Measurements from ENCODE around the gene CD19. TPM values are rescaled to one million over a fixed set of nuclear protein-coding genes. Genes with fewer than 3 reads are reported as not detected.

CD19 gene
- total RNA-seq, 1 donor from 2014 or later = not detected

- no peak for DNase-seq (ENCODE audit: low spot score)
- no peaks in the 10 kb centered on the region for H3K4me1 Mint-ChIP-seq (ENCODE audit: unreplicated experiment)
- H3K27ac Mint-ChIP-seq (ENCODE audit: unreplicated experiment) = no peak overlapping the region
- H3K4me3 Mint-ChIP-seq (ENCODE audit: unreplicated experiment) = no peak overlapping the region
- no peak for TF ChIP-seq CTCF (IDR thresholded peaks at IDR 0.05; ENCODE audit: unreplicated experiment)
- peaks cover 13% of the 10 kb centered on the region for H3K36me3 Mint-ChIP-seq (ENCODE audit: low read depth, unreplicated experiment)
- no peaks in the 10 kb centered on the region for H3K9me3 Mint-ChIP-seq (ENCODE audit: unreplicated experiment)
- peaks cover 2% of the 10 kb centered on the region for H3K27me3 Mint-ChIP-seq (ENCODE audit: unreplicated experiment)
Measured at GRCh38 chr16:28910086-28911031, 21.4 kb upstream of the CD19 start.

- no peak for DNase-seq (ENCODE audit: low spot score)
- Mint-ChIP-seq H3K27ac (ENCODE audit: unreplicated experiment) (no peak overlapping the region), H3K36me3 (ENCODE audit: low read depth, unreplicated experiment) (peaks cover 19% of the 10 kb centered on the region), H3K4me1 (ENCODE audit: unreplicated experiment) (no peaks in the 10 kb centered on the region), H3K9me3 (ENCODE audit: unreplicated experiment) (no peaks in the 10 kb centered on the region), H3K4me3 (ENCODE audit: unreplicated experiment) (no peak overlapping the region), H3K27me3 (ENCODE audit: unreplicated experiment) (peaks cover 2% of the 10 kb centered on the region)
- no peak for TF ChIP-seq CTCF (IDR thresholded peaks at IDR 0.05; ENCODE audit: unreplicated experiment)
Measured at GRCh38 chr16:28912558-28912957, 19.2 kb upstream of the CD19 start.

GRCh38 chr16:28913946-28914724 lies 17.6 kb upstream of the CD19 start:
- Mint-ChIP-seq H3K4me3 (ENCODE audit: unreplicated experiment) (peak overlapping the region; percentile 23), H3K9me3 (ENCODE audit: unreplicated experiment) (no peaks in the 10 kb centered on the region), H3K27ac (ENCODE audit: unreplicated experiment) (no peak overlapping the region), H3K4me1 (ENCODE audit: unreplicated experiment) (no peaks in the 10 kb centered on the region), H3K27me3 (ENCODE audit: unreplicated experiment) (peaks cover 2% of the 10 kb centered on the region), H3K36me3 (ENCODE audit: low read depth, unreplicated experiment) (peaks cover 19% of the 10 kb centered on the region)
- no peak for TF ChIP-seq CTCF (IDR thresholded peaks at IDR 0.05; ENCODE audit: unreplicated experiment)
- DNase-seq (ENCODE audit: low spot score) = no peak

- Mint-ChIP-seq H3K36me3 (ENCODE audit: low read depth, unreplicated experiment) (peaks cover 19% of the 10 kb centered on the region), H3K4me1 (ENCODE audit: unreplicated experiment) (no peaks in the 10 kb centered on the region), H3K9me3 (ENCODE audit: unreplicated experiment) (no peaks in the 10 kb centered on the region), H3K27ac (ENCODE audit: unreplicated experiment) (no peak overlapping the region), H3K4me3 (ENCODE audit: unreplicated experiment) (no peak overlapping the region), H3K27me3 (ENCODE audit: unreplicated experiment) (peaks cover 2% of the 10 kb centered on the region)
- no peak for TF ChIP-seq CTCF (IDR thresholded peaks at IDR 0.05; ENCODE audit: unreplicated experiment)
- no peak for DNase-seq (ENCODE audit: low spot score)
Measured at GRCh38 chr16:28915181-28915580, 16.6 kb upstream of the CD19 start.
